ENCODE measurements around the gene SASH1.

- TF ChIP-seq CTCF (IDR thresholded peaks at IDR 0.05; ENCODE audit: low read length) (no peak), EZH2 (optimal IDR thresholded peaks at IDR 0.05; ENCODE audit: low read depth, low read length) (no peak), EZH2phosphoT487 (IDR thresholded peaks at IDR 0.05; ENCODE audit: low read length) (no peak)
These were observed 177.6 kb downstream of the SASH1 start for GRCh38 chr6:148520109-148520841.
